ENCODE data around the gene RALGPS2.

- no peak for TF ChIP-seq POLR2AphosphoS5 (IDR thresholded peaks at IDR 0.05; ENCODE audit: low read depth)
- TF ChIP-seq CTCF (conservative IDR thresholded peaks at IDR 0.05; ENCODE audit: low read depth in 2 of 2): no peak
- TF ChIP-seq EZH2 (IDR thresholded peaks at IDR 0.05; ENCODE audit: low read depth, unreplicated experiment): no peak
- TF ChIP-seq CREB1 (CRISPR knock-in tag; IDR thresholded peaks at IDR 0.05; ENCODE audit: low read depth): no peak
- TF ChIP-seq EZH2phosphoT487 (IDR thresholded peaks at IDR 0.05; ENCODE audit: unreplicated experiment): no peak
- TF ChIP-seq ETS1 (IDR thresholded peaks at IDR 0.05): no peak
- TF ChIP-seq ZNF331 (CRISPR knock-in tag; IDR thresholded peaks at IDR 0.05; ENCODE audit: low read depth): no peak
- no peak for TF ChIP-seq ZNF114 (CRISPR knock-in tag; IDR thresholded peaks at IDR 0.05)
- no peak for TF ChIP-seq JUNB (IDR thresholded peaks at IDR 0.05; ENCODE audit: unreplicated experiment)
- TF ChIP-seq REST (IDR thresholded peaks at IDR 0.05; ENCODE audit: unreplicated experiment): no peak
Observed at GRCh38 chr1:178869119-178869697, 144.2 kb downstream of the RALGPS2 start.

Measured in GM23338 (cell line).